ENCODE results near the gene GPX5.

GRCh38 chr6:28553384-28553985 lies 27.8 kb downstream of the GPX5 start:
- TF ChIP-seq EZH2phosphoT487 (IDR thresholded peaks at IDR 0.05; ENCODE audit: unreplicated experiment) (no peak), EZH2 (IDR thresholded peaks at IDR 0.05; ENCODE audit: low read depth, unreplicated experiment) (no peak)

Data from GM23338 (cell line).